NCI-H1092 treated with DMSO at 0.1 percent for 48 hours (cell line): ENCODE results near the gene ACAN.

ENCODE experiments used
- DNase-seq: peaks from one replicate; lab custom pipeline; 2025; lab: John Stamatoyannopoulos, UW

Gene ACAN

GRCh38 chr15:88803241-88803919, at the start of gene ACAN:
ACAN (plus strand) TSS chr15:88803436; CDS start chr15:88836207, 32,771 bp downstream.
- no peak for DNase-seq

DNA sequence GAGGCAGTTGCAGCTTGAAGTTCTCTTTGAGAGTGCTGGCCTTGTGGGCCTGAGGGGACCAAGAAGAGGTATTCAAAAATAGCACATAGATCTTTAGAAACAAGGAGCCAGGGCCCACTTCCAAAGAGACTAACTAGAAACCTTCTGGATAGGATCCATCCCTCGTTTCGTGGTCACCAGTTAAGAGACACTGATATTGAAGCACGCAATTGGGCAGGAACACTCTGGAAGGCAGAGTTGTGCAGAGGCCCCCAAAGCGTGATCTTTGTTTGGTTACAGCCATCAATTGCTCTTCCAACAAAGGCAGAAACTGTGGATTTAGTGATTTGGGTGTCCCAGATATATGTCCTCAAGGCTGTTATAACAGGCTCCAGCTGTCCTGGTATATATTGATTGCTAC, 46.7 kb upstream of the ACAN start:
- DNase-seq: no peak

DNA sequence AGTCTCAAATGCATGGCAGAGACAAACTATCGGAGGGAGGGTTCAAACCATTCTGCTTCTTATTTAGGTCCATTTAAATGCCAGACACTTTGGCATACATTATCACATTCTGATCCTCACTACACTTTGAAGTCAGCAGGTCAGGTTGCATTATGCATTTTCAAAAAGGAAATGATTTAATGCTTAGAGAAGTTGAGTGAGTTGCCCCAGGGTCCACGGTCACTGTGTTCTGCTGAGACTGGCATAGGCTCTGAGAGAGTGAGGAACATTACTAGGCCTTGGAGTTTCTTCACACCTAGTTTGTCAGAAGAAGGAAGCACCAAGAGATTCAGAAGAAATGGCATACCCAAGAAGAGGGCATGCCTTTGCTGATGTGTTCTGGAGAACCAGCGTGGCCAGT, 46.3 kb upstream of the ACAN start:
- DNase-seq: no peak

- no peak for DNase-seq
Measured at GRCh38 chr15:88759872-88760271, 43.4 kb upstream of the ACAN start.

DNA sequence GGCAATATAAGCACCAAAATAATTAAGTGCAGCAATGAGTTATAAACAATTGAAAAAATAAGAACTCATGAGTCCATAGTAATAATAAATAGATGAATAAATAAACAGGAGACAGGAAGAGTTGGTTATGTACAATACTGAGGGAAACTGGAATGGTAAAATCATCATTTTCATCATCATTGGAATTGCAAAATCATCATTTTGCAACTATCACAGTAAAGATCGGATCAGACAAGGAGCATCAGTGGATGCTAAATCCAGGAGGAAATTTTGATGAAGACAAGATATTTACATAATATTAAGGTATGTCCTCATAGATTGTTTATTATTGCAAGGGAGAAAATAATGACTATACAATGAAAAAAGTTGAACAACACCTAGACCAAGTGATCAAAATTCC, 38.8 kb upstream of the ACAN start:
- DNase-seq: no peak

- no peak for DNase-seq
Measured at GRCh38 chr15:88765212-88765611, 38.0 kb upstream of the ACAN start.

DNA sequence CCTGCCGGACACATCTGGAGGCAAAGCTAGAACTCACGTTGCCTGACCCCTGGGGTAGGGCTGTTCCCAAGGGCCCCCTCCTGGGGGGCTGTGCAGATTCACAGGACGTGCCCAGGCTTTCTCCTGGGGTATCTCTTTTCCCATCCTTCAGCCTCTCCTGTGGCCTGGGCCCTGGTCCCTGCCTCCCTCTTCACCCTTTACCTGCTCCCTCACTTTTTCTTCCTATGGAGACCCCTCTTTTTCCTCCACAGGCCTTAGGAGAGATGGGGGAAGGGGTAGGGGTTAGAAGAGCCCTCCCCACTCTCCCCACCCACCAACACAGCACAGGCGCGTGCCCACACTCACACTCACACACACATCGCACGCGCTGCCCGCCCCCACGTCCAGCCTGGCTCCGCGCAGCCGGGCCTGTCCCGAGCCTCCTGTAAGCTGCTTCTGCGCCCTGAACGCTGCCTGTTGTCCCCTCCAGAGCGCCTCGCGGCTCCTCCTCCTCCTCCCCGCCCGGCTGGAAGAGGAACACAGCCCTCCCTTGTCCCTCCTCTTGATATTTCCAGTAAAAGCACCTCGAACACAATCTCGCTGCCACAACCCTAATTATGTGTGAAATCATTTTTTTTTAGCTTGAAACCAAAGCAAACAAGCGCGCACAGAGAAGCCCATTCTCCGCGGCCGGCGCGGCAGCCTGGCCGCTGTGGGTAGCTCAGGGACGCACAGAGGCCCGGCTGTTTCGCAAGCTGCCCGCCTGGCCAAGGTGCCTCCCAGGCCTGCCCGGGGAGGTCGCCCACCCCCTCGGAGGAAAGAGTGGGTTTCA, 33.9 kb upstream of the ACAN start:
- DNase-seq: no peak

- no peak for DNase-seq
Measured at GRCh38 chr15:88775776-88776175, 27.5 kb upstream of the ACAN start.

DNA sequence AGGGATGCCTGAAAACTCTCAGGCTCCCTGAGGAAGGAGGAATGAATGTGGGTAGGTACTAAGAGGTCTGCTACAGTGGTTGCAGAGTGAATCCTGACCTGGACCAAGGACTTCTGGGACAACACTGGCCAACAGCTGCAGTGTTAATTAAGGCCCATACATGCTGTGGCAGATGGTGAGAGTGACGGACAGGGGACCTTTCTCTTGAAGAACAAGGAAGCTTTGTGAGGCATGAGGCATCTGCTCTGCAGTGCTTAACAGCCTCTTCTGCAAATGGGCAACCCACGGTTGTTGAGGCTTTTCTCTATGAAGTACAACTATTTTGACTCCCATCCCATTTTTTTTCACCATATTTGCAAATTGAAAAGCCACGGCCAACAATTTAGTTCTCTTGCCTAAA, 26.6 kb upstream of the ACAN start:
- no peak for DNase-seq

GRCh38 chr15:88779944-88780343, 23.3 kb upstream of the ACAN start:
- DNase-seq: no peak

- no peak for DNase-seq
Measured at GRCh38 chr15:88782465-88782864, 20.8 kb upstream of the ACAN start.

- DNase-seq: no peak
Measured at GRCh38 chr15:88785217-88785616, 18.0 kb upstream of the ACAN start.

DNA sequence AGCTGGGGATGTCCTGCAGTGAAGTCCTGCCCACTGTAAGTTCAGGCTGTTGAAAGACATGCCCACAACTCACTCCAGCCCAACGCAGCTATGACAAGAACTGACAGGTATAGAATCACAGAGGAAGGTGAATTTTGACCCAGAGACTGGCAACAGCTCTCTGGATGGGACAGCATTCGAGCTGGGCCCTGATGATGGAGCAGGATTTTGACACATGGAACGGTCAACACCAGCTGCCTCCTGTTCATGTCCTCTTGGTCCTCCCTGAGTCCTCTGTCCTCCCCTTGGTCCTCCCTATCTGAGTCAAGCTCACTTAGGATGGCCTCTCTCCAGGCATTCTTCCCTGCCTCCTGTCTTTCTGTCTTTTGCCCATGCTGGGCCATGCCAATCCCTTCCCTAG, 15.2 kb upstream of the ACAN start:
- DNase-seq: no peak

DNA sequence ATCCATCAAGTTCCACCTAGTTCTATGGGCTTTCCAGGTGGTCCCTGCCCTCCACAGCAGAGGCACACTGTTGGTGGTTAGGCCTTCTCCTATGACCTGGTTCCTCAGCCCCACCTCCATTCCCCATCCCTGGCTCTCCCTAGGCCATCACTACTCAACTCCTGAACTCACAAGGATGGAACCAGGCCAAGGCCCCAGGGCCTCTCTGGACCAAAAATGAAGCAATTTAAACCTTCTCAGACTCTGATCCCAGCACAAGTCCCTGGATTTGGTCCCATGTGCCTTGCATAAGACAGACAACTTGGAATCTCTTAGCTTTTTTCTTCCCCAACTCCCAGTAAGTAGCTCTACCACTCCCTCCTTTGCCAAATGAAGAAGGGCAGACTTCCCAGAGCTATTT, 14.4 kb upstream of the ACAN start:
- no peak for DNase-seq

GRCh38 chr15:88790486-88790885, 12.8 kb upstream of the ACAN start:
- DNase-seq: no peak

- DNase-seq: no peak
Measured at GRCh38 chr15:88791637-88792036, 11.6 kb upstream of the ACAN start.

DNA sequence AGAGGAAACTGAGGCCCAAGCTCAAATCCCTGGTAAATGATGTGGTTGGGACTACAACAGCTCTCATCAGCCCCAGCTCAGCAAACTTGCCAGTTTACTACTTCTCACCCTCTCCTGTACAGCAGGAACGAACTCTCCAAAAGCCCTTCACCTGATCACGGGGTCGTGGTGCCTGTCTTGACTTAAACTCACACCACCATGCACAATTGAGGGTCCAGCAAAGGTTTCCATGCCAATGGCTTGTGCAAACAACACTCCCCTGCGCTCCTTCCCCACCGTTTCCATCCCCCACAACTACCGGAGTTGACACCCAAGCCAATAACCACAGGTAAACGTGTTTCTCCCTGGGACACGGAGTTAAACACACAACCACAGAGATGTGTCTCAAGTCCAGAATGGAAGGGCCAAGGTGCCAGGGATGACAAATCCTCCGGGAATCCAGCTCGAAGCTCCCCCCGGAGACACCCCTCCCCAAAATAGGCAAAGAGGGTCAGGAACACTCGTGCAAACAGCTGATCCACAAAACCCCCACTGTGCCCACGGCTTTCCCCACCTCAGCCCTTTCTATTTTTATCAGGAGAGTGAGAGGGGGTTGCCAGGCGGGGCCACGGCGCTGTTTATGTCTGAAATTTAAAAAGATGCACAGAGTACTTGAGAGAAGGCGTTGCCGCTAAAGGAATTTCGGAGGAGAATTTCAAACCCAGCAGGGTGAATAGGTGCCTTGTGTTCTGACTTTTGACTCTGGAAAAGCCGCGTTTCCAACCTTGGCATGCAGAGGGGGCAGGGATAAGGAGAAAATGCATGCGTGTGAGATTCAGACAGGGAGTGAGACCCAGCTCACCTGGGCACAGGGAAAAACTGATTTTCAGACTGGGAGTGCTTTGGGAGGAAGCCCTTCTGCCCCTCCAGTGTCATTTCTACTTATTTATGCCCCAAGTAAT, 10.6 kb upstream of the ACAN start:
- no peak for DNase-seq

DNA sequence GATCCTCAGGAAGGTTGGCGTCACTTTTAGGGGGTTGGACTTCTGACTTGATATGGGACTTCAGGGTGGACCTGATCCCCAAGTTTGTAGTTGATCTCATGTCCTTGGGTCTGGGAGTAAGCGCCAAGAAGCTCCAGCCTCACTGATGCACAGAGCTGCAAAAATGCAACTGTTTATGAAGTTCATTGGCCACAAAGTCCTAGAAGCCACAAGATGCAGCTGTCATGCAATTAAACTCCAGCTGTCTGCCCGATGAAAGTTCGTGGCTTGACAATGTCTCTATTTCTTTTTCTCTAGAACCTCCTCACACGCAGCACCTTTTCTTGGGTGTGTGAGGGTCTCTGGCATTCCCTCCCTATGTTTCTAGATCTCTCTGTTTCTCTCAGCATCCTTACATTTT, 9.2 kb upstream of the ACAN start:
- DNase-seq: no peak

DNA sequence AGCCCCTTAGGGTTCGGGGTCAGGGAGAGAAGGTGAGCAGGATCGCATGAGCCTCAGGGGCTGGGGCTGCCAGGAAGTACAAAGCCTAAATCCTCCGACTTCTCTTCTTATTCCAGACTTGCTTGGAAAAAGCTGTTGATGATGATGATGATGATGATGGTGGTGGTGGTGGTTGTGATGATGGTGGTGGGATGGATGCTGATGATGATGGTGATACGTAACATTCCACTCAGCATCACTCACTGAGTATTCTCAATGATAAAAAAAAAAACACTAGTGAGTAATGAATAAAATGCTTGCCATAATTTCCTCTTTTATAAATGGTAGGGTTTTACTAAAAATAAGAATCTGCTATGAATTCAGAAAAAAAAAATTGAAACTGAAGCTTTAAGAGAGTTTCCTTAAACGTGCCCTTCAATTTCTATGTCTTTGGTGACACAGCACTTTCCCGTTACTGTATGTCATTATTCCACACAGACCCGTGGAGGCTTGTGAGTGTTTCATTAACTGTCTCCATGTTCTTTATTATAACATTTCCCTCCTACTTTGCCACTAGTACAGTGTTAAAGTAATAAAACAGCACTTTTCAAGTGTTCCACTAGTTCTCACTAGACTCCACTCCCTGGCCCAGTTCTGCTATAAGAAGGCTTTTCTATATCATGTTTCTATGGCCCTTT, 5.4 kb upstream of the ACAN start:
- DNase-seq: no peak

DNA sequence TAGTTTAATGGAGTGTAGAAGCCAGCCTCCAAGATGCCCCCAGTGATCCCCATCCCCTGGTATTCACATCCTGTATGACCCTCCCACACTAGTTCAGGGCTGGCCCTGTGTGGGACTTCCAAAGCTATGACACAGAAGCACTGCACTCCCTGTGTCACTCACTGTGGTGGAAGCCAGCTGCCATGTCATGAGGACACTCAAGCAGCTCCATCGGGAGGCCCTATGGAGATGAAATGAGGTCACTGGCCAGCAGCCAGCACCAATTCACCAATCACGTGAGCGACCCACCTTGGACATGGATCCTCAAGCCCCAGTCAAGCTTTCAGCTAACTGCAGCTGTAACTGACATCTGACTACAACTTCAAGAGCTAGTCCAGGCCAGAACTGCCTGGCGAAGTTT, 3.9 kb upstream of the ACAN start:
- no peak for DNase-seq

- DNase-seq: no peak
Measured at GRCh38 chr15:88800026-88800425, 3.2 kb upstream of the ACAN start.

DNA sequence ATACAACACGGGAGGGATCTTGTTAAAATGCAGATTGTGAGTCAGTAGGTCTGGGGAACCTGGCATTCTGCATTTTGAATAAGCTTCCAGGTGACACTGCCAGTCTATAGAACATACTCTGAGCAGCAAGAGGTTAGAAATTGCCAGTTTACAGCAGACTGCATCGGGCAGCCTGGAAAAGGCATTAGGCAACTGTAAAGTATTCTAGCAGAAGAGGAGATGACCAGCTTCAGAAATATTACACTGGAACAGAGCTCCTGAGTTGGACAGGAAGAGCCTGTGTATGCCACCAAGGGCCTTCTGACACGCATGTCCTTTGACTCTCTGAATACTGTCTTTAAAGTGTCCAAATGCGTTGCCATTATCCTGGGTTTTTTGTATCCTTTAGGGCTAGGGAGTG, 2.5 kb upstream of the ACAN start:
- no peak for DNase-seq
